ENCODE results near the gene TEX264. TPM values are rescaled to one million over a fixed set of nuclear protein-coding genes. Genes with fewer than 3 reads are reported as not detected.

TEX264 gene
- total and polyA plus RNA-seq, 2 experiments from 2014 or later, result 10.0 to 13.3 TPM

- no peaks in the 10 kb centered on the region for H3K9me3 Mint-ChIP-seq
- Histone ChIP-seq H3K4me3 (no peak overlapping the region), H4K20me1 (replicated peaks; ENCODE audit: insufficient read depth) (no peaks in the 10 kb centered on the region), H3K4me2 (no peak overlapping the region), H3F3A (replicated peaks; ENCODE audit: low read depth) (no peaks in the 10 kb centered on the region), H3K4me1 (ENCODE audit: insufficient read depth) (no peaks in the 10 kb centered on the region), H3K27ac (ENCODE audit: low read depth) (no peak overlapping the region), H3K79me2 (replicated peaks; ENCODE audit: insufficient read depth) (no peaks in the 10 kb centered on the region), H2AFZ (no peak overlapping the region), H3K36me3 (ENCODE audit: insufficient read depth) (no peaks in the 10 kb centered on the region), H3K9me2 (ENCODE audit: insufficient read depth) (no peaks in the 10 kb centered on the region), H3K27me3 (ENCODE audit: insufficient read depth) (no peaks in the 10 kb centered on the region)
- no peaks in the 10 kb centered on the region for H3K4me1 Mint-ChIP-seq
- H3K36me3 Mint-ChIP-seq (ENCODE audit: low read depth), result no peaks in the 10 kb centered on the region
- peaks cover 3% of the 10 kb centered on the region for H3K27me3 Mint-ChIP-seq (ENCODE audit: insufficient read depth, low read depth, poor library complexity)
- no peak overlapping the region for H3K27ac Mint-ChIP-seq
- no peak for TF ChIP-seq JUNB (IDR thresholded peaks at IDR 0.05; ENCODE audit: unreplicated experiment)
- no peak for TF ChIP-seq STAT1 (IDR thresholded peaks at IDR 0.05; ENCODE audit: unreplicated experiment)
- no peak for TF ChIP-seq ZNF462 (CRISPR knock-in tag; IDR thresholded peaks at IDR 0.05)
- no peak for TF ChIP-seq CREB1 (CRISPR knock-in tag; IDR thresholded peaks at IDR 0.05; ENCODE audit: low read depth)
- TF ChIP-seq, protein P1, sequence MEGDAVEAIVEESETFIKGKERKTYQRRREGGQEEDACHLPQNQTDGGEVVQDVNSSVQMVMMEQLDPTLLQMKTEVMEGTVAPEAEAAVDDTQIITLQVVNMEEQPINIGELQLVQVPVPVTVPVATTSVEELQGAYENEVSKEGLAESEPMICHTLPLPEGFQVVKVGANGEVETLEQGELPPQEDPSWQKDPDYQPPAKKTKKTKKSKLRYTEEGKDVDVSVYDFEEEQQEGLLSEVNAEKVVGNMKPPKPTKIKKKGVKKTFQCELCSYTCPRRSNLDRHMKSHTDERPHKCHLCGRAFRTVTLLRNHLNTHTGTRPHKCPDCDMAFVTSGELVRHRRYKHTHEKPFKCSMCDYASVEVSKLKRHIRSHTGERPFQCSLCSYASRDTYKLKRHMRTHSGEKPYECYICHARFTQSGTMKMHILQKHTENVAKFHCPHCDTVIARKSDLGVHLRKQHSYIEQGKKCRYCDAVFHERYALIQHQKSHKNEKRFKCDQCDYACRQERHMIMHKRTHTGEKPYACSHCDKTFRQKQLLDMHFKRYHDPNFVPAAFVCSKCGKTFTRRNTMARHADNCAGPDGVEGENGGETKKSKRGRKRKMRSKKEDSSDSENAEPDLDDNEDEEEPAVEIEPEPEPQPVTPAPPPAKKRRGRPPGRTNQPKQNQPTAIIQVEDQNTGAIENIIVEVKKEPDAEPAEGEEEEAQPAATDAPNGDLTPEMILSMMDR (conservative IDR thresholded peaks at IDR 0.05; ENCODE audit: low read depth in 2 of 2), result no peak
- TF ChIP-seq EZH2phosphoT487 (IDR thresholded peaks at IDR 0.05; ENCODE audit: unreplicated experiment), result no peak
- TF ChIP-seq NANOG (IDR thresholded peaks at IDR 0.05; ENCODE audit: borderline replicate concordance), result no peak
- TF ChIP-seq EZH2 (IDR thresholded peaks at IDR 0.05; ENCODE audit: low read depth, unreplicated experiment), result no peak
- no peak for TF ChIP-seq ETS1 (IDR thresholded peaks at IDR 0.05)
- DNase-seq (ENCODE audit: low spot score) (no peak), ATAC-seq (no peak)
- H3K4me3 Mint-ChIP-seq, result no peak overlapping the region
Observed at GRCh38 chr3:51727500-51727899, 56.4 kb downstream of the TEX264 start.

Data from GM23338 (cell line).